HEK293 (cell line): ENCODE measurements around the gene MEGF6.

Source experiments
- CTCF ChIA-PET: fragments of 350-600 bp; formaldehyde crosslinking; extraction: SDS; loops from one replicate; lab custom pipeline; 2021; ENCODE audit warnings: antibody characterized with exemption; lab: Yijun Ruan, JAX
- POLR2A ChIA-PET: fragments of 300-600 bp; formaldehyde crosslinking; extraction: SDS; loops from one replicate; lab custom pipeline; 2020; ENCODE audit warnings: antibody characterized with exemption, inconsistent platforms; lab: Yijun Ruan, JAX
- H3K27ac ChIP-seq: fragments of 200-500 bp; sonication (Bioruptor generic); 2 replicates; pipeline ENCODE4 v1.5.1; 2014; ENCODE audit warnings: low read depth, low read length, control low read depth, inconsistent platforms; ENCODE audit errors: extremely low read depth
- H3K36me3 ChIP-seq, 2 experiments: fragments of 200-500 bp in 1 of 2; sonication (Bioruptor generic) in 1 of 2; 1 replicate in 1 of 2; 2 replicates in 1 of 2; pipeline ENCODE4 v1.5.1; 2014 to 2017; ENCODE audit warnings: inconsistent platforms in 2 of 2, low read length in 2 of 2; ENCODE audit not compliant: control insufficient read depth in 2 of 2, insufficient read depth in 1 of 2
- H3K4me1 ChIP-seq: fragments of 200-500 bp; sonication (Bioruptor generic); 2 replicates; pipeline ENCODE4 v1.5.1; 2014; ENCODE audit warnings: mild to moderate bottlenecking, low read length, inconsistent platforms; ENCODE audit not compliant: control insufficient read depth, insufficient read depth
- H3K4me3 ChIP-seq: 2 replicates; pipeline ENCODE4 v1.5.1; 2011; ENCODE audit warnings: low read depth, mild to moderate bottlenecking, control low read depth, low read length, moderate library complexity
- H3K9me3 ChIP-seq: fragments of 200-500 bp; sonication (Bioruptor generic); 2 replicates; pipeline ENCODE4 v1.5.1; 2014; ENCODE audit warnings: low read depth, low read length, inconsistent platforms; ENCODE audit not compliant: control insufficient read depth, insufficient read depth
- EGR2 ChIP-seq: fragments of 450-650 bp; formaldehyde crosslinking; IDR thresholded peaks from 2 replicates; pipeline ENCODE4 v1.5.1; 2016; ENCODE audit warnings: low read depth, missing biosample characterization, missing genetic modification characterization
- GLIS1 ChIP-seq: fragments of 450-650 bp; formaldehyde crosslinking; IDR thresholded peaks from 2 replicates; pipeline ENCODE4 v1.5.1; 2016; ENCODE audit warnings: missing biosample characterization, missing genetic modification characterization
- GLIS2 ChIP-seq: fragments of 450-650 bp; formaldehyde crosslinking; IDR thresholded peaks from 2 replicates; pipeline ENCODE4 v1.5.1; 2016; ENCODE audit warnings: missing biosample characterization, missing genetic modification characterization
- IKZF3 ChIP-seq: fragments of 450-650 bp; IDR thresholded peaks from 2 replicates; pipeline ENCODE4 v1.5.0; 2018; ENCODE audit warnings: missing biosample characterization, mild to moderate bottlenecking, missing genetic modification characterization, moderate library complexity
- PATZ1 ChIP-seq: fragments of 450-650 bp; formaldehyde crosslinking; IDR thresholded peaks from 2 replicates; pipeline ENCODE4 v1.5.1; 2016; ENCODE audit warnings: missing biosample characterization, missing genetic modification characterization
- REST ChIP-seq: fragments of 450-650 bp; formaldehyde crosslinking; IDR thresholded peaks from 2 replicates; pipeline ENCODE4 v1.5.1; 2016; ENCODE audit warnings: missing biosample characterization, missing genetic modification characterization
- SCRT1 ChIP-seq: fragments of 450-650 bp; formaldehyde crosslinking; IDR thresholded peaks from 2 replicates; pipeline ENCODE4 v1.5.1; 2016; ENCODE audit warnings: missing biosample characterization, missing genetic modification characterization, borderline replicate concordance
- SP3 ChIP-seq: fragments of 450-650 bp; formaldehyde crosslinking; IDR thresholded peaks from 2 replicates; pipeline ENCODE4 v1.5.1; 2016; ENCODE audit warnings: missing biosample characterization, missing genetic modification characterization
- ZBTB17 ChIP-seq: fragments of 450-650 bp; formaldehyde crosslinking; IDR thresholded peaks from 2 replicates; pipeline ENCODE4 v1.5.1; 2016; ENCODE audit warnings: missing biosample characterization, missing genetic modification characterization
- ZBTB8A ChIP-seq: fragments of 450-650 bp; formaldehyde crosslinking; IDR thresholded peaks from 2 replicates; pipeline ENCODE4 v1.5.1; 2016; ENCODE audit warnings: missing biosample characterization, missing genetic modification characterization
- ZFHX2 ChIP-seq: fragments of 450-650 bp; formaldehyde crosslinking; conservative IDR thresholded peaks from 2 replicates; pipeline ENCODE4 v1.5.1; 2016; ENCODE audit warnings: missing biosample characterization, missing genetic modification characterization
- ZNF16 ChIP-seq: fragments of 450-650 bp; formaldehyde crosslinking; IDR thresholded peaks from 2 replicates; pipeline ENCODE4 v1.5.1; 2016; ENCODE audit warnings: low read depth, missing biosample characterization, missing genetic modification characterization
- ZNF214 ChIP-seq: fragments of 450-650 bp; formaldehyde crosslinking; IDR thresholded peaks from 2 replicates; pipeline ENCODE4 v1.5.1; 2017; ENCODE audit warnings: missing biosample characterization, mild to moderate bottlenecking, missing genetic modification characterization, borderline replicate concordance
- ZNF391 ChIP-seq: fragments of 450-650 bp; formaldehyde crosslinking; IDR thresholded peaks from 2 replicates; pipeline ENCODE4 v1.5.1; 2016; ENCODE audit warnings: low read depth, missing biosample characterization, missing genetic modification characterization, borderline replicate concordance
- ZNF394 ChIP-seq: fragments of 450-650 bp; formaldehyde crosslinking; IDR thresholded peaks from 2 replicates; pipeline ENCODE4 v1.5.1; 2016; ENCODE audit warnings: missing biosample characterization, missing genetic modification characterization, mild to moderate bottlenecking, moderate library complexity, borderline replicate concordance
- ZNF48 ChIP-seq: fragments of 450-650 bp; formaldehyde crosslinking; IDR thresholded peaks from 2 replicates; pipeline ENCODE4 v1.5.1; 2016; ENCODE audit warnings: missing biosample characterization, missing genetic modification characterization
- ZNF488 ChIP-seq: fragments of 450-650 bp; formaldehyde crosslinking; IDR thresholded peaks from 2 replicates; pipeline ENCODE4 v1.5.1; 2016; ENCODE audit warnings: missing biosample characterization, missing genetic modification characterization
- ZNF521 ChIP-seq: fragments of 450-650 bp; formaldehyde crosslinking; IDR thresholded peaks from 2 replicates; pipeline ENCODE4 v1.5.1; 2017; ENCODE audit warnings: missing biosample characterization, mild to moderate bottlenecking, missing genetic modification characterization
- ZNF558 ChIP-seq: fragments of 450-650 bp; formaldehyde crosslinking; IDR thresholded peaks from 2 replicates; pipeline ENCODE4 v1.5.1; 2016; ENCODE audit warnings: missing biosample characterization, missing genetic modification characterization
- ZNF777 ChIP-seq: fragments of 450-650 bp; formaldehyde crosslinking; IDR thresholded peaks from 2 replicates; pipeline ENCODE4 v1.5.1; 2017; ENCODE audit warnings: missing biosample characterization, missing genetic modification characterization, borderline replicate concordance
- ZNF837 ChIP-seq: fragments of 450-650 bp; formaldehyde crosslinking; IDR thresholded peaks from 2 replicates; pipeline ENCODE4 v1.5.1; 2016; ENCODE audit warnings: missing biosample characterization, missing genetic modification characterization
- ZNF843 ChIP-seq: fragments of 450-650 bp; formaldehyde crosslinking; IDR thresholded peaks from 2 replicates; pipeline ENCODE4 v1.5.1; 2016; ENCODE audit warnings: missing biosample characterization, missing genetic modification characterization
- TF ChIP-seq, protein P1 (sequence below): fragments of 450-650 bp; formaldehyde crosslinking; IDR thresholded peaks from 2 replicates; pipeline ENCODE4 v1.5.1; 2017; ENCODE audit warnings: missing biosample characterization, missing genetic modification characterization
- TF ChIP-seq, protein P2 (sequence below): IDR thresholded peaks from 2 replicates; pipeline ENCODE4 v1.6.1; 2011; ENCODE audit warnings: mild to moderate bottlenecking, low read depth, low read length, borderline replicate concordance

Gene MEGF6

GRCh38 chr1:3501856-3502640, 109.3 kb downstream of the MEGF6 start:
- POLR2A ChIA-PET, result interaction anchor here (0.6 kb wide), 1 partner anchor 412 kb away, joined by 7 read pairs; no protein-coding TSS in a partner anchor
- H3K4me1 ChIP-seq, result no peaks in the 10 kb centered on the region
- H3K36me3 ChIP-seq, result no peaks in the 10 kb centered on the region
- no peak overlapping the region for H3K4me3 ChIP-seq
- TF ChIP-seq ZNF214, result no peak
- TF ChIP-seq ZNF488 (tag by site-specific recombination), result no peak
- no peak for TF ChIP-seq ZNF558 (tag by site-specific recombination)
- TF ChIP-seq EGR2, result peak; percentile 41; the same call in 1 of the 2 replicates
- peak; percentile 58; the same call in 1 of the 2 replicates for TF ChIP-seq ZFHX2 (tag by site-specific recombination)
- TF ChIP-seq REST (tag by site-specific recombination), result peak; percentile 99
- CTCF ChIA-PET, result interaction anchor here (0.6 to 1.2 kb wide), 2 partner anchors 11 to 122 kb away, joined by 4 read pairs; no protein-coding TSS in a partner anchor
- H3K9me3 ChIP-seq, result no peaks in the 10 kb centered on the region
- no peak overlapping the region for H3K27ac ChIP-seq

DNA sequence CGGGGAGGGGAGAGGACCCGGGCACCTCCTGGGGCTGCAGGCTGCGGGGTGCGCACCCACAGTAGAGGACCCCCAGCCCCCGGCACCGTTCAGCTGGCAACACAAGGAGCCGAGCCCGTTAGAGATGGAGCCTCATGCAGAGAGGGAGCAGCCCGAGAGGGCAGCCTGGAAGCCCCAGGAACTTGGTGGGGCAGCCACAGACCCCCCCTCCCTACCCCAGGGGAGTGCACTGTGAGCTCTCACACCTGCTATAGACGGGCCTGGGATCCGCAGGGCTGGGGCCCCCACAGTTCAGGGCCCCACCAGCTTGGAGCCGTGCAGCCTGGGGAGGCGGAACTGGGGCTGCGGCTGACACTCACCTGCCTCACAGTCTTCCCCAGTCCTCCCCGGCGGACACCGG, 109.9 kb downstream of the MEGF6 start:
- ChIA-PET CTCF (interaction anchor here (1.2 kb wide), 1 partner anchor 11 kb away, joined by 4 read pairs; no protein-coding TSS in a partner anchor), POLR2A (no interaction called here)
- TF ChIP-seq ZNF394 (tag by site-specific recombination), result no peak
- TF ChIP-seq GLIS2 (tag by site-specific recombination), result peak; percentile 55
- TF ChIP-seq, protein P1, sequence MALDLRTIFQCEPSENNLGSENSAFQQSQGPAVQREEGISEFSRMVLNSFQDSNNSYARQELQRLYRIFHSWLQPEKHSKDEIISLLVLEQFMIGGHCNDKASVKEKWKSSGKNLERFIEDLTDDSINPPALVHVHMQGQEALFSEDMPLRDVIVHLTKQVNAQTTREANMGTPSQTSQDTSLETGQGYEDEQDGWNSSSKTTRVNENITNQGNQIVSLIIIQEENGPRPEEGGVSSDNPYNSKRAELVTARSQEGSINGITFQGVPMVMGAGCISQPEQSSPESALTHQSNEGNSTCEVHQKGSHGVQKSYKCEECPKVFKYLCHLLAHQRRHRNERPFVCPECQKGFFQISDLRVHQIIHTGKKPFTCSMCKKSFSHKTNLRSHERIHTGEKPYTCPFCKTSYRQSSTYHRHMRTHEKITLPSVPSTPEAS (tag by site-specific recombination), result no peak
- TF ChIP-seq SCRT1 (tag by site-specific recombination), result no peak
- TF ChIP-seq, protein P2, sequence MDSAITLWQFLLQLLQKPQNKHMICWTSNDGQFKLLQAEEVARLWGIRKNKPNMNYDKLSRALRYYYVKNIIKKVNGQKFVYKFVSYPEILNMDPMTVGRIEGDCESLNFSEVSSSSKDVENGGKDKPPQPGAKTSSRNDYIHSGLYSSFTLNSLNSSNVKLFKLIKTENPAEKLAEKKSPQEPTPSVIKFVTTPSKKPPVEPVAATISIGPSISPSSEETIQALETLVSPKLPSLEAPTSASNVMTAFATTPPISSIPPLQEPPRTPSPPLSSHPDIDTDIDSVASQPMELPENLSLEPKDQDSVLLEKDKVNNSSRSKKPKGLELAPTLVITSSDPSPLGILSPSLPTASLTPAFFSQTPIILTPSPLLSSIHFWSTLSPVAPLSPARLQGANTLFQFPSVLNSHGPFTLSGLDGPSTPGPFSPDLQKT, result no peak
- TF ChIP-seq SP3 (tag by site-specific recombination), result no peak
- no peak for TF ChIP-seq ZNF837 (tag by site-specific recombination)
- no peak for TF ChIP-seq ZNF777
- no peak for TF ChIP-seq ZNF391
- no peak for TF ChIP-seq ZNF16
- TF ChIP-seq ZNF48 (tag by site-specific recombination), result no peak
- no peak for TF ChIP-seq ZBTB17
- no peak for TF ChIP-seq ZNF521 (tag by site-specific recombination)
- TF ChIP-seq ZNF843 (tag by site-specific recombination), result no peak
- peak; percentile 68 for TF ChIP-seq GLIS1 (tag by site-specific recombination)
- TF ChIP-seq PATZ1 (tag by site-specific recombination), result no peak
- TF ChIP-seq ZBTB8A (tag by site-specific recombination), result no peak
- no peak for TF ChIP-seq IKZF3 (tag by site-specific recombination)
- Histone ChIP-seq H3K9me3 (no peaks in the 10 kb centered on the region), H3K4me3 (no peak overlapping the region), H3K36me3 (no peaks in the 10 kb centered on the region), H3K4me1 (no peaks in the 10 kb centered on the region), H3K27ac (no peak overlapping the region)
